T-helper 1 cell treated with Interleukin-12 subunit alpha and Interleukin-12 subunit beta and Interleukin-4 antibody, amounts not matched to agents 30 μg/mL and 1 μg/mL, for 36 hours (primary cell): ENCODE data around the gene SEMA3C.

Source experiments
- H3K27ac Mint-ChIP-seq: one replicate; pipeline ENCODE4 v1.8.0; 2021; ENCODE audit warnings: mild to moderate bottlenecking, mixed read lengths
- H3K27me3 Mint-ChIP-seq: one replicate; pipeline ENCODE4 v1.8.0; 2021; ENCODE audit warnings: low read depth, mixed read lengths
- H3K36me3 Mint-ChIP-seq: one replicate; pipeline ENCODE4 v1.8.0; 2021; ENCODE audit warnings: low read depth, mixed read lengths
- H3K4me1 Mint-ChIP-seq: one replicate; pipeline ENCODE4 v1.8.0; 2021; ENCODE audit warnings: low read depth, mixed read lengths
- H3K4me3 Mint-ChIP-seq: one replicate; pipeline ENCODE4 v1.8.0; 2021; ENCODE audit warnings: mild to moderate bottlenecking, moderate library complexity, mixed read lengths
- H3K9me3 Mint-ChIP-seq: one replicate; pipeline ENCODE4 v1.8.0; 2021; ENCODE audit warnings: mixed read lengths

Gene SEMA3C

DNA sequence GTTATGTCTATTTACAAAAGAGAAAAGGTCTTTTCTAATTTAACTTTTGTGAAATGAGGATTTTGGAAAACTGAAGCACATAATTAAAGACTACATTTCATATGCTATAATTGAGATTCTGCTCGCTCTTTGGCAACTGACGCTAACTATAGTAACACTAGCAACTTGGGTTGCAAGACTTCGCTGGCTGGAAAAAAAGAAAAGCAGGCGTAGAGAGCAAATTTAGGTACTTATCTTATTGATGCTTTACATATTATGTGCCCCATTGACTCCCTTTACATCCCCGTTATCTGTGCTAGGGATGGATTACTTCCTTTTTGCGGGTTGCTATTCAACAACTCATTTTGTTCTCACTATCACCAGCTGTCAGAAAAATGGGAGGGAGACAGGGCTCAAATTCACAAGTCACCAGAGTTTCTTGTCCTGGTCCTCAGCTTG, 10.5 kb downstream of the SEMA3C start:
- no peaks in the 10 kb centered on the region for H3K9me3 Mint-ChIP-seq
- H3K27ac Mint-ChIP-seq = no peak overlapping the region
- no peaks in the 10 kb centered on the region for H3K27me3 Mint-ChIP-seq
- H3K4me1 Mint-ChIP-seq = no peaks in the 10 kb centered on the region
- no peaks in the 10 kb centered on the region for H3K36me3 Mint-ChIP-seq
- no peak overlapping the region for H3K4me3 Mint-ChIP-seq

DNA sequence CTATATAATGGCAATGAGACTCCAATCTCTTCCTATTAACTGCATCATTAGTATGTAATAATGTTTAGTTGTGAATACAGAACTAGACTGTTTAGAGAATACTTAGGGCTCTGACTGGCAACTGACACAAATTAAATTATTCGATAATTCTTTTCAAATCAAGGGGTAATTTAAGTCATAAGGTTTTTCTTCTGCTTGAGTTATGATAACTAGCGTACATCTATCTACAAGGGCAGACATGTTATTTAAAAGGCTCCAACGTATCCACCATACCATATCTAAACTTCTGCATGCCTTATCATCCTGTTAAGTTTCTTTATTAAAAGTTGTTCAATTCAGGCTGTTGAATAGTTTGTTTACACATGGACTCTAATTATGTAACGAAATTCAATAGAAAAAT, 11.2 kb downstream of the SEMA3C start:
- Mint-ChIP-seq H3K36me3 (no peaks in the 10 kb centered on the region), H3K9me3 (no peaks in the 10 kb centered on the region), H3K4me3 (no peak overlapping the region), H3K27ac (no peak overlapping the region), H3K27me3 (no peaks in the 10 kb centered on the region), H3K4me1 (no peaks in the 10 kb centered on the region)

DNA sequence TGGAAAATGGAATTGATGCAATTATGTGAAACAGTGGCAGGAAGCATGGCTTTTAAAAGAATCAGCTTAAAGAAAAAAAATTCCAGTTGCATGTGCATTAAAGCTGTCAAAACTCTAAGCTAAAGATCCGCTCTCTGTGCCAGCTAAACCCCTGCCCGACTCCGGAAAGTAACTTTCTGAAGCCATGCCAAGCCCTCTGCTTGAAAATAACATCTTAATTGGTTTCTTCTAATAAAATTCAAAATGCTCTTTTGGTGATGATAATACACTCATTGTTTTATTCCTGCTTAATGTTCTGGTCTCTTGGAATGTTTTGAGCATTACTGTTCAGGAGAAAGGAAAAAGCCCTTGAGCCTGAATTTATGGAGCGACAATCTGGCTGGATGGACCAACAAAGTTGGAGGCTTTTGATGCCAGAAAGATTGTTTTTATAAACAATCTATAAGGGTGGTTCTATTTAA, 11.7 kb downstream of the SEMA3C start:
- Mint-ChIP-seq H3K27ac (no peak overlapping the region), H3K4me3 (no peak overlapping the region), H3K36me3 (no peaks in the 10 kb centered on the region), H3K27me3 (no peaks in the 10 kb centered on the region), H3K9me3 (no peaks in the 10 kb centered on the region), H3K4me1 (no peaks in the 10 kb centered on the region)

DNA sequence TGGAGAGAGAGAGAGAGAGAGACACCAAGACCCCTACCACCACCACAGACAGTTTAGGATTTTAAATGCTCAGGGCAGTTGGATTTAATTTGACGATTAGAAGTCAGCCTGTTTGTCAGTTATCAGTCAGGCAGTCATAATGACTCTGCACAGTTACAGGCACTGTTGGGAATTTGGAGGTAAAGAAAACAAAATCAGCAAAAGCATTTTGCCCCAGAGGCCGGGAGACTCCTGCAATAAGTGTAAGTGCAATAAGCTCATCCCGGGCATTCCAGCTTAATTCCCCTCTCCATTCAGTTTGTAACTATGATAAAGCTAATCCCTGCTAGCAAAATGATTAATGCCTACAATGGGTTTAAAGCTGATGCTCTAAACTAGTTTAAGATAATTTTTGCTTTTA, 13.5 kb downstream of the SEMA3C start:
- no peaks in the 10 kb centered on the region for H3K4me1 Mint-ChIP-seq
- no peaks in the 10 kb centered on the region for H3K9me3 Mint-ChIP-seq
- no peak overlapping the region for H3K4me3 Mint-ChIP-seq
- no peaks in the 10 kb centered on the region for H3K36me3 Mint-ChIP-seq
- no peaks in the 10 kb centered on the region for H3K27me3 Mint-ChIP-seq
- no peak overlapping the region for H3K27ac Mint-ChIP-seq

- no peaks in the 10 kb centered on the region for H3K27me3 Mint-ChIP-seq
- H3K4me1 Mint-ChIP-seq = no peaks in the 10 kb centered on the region
- no peak overlapping the region for H3K4me3 Mint-ChIP-seq
- H3K36me3 Mint-ChIP-seq = no peaks in the 10 kb centered on the region
- no peaks in the 10 kb centered on the region for H3K9me3 Mint-ChIP-seq
- H3K27ac Mint-ChIP-seq = no peak overlapping the region
These were observed 16.0 kb downstream of the SEMA3C start for GRCh38 chr7:80902716-80903308.

- H3K27ac Mint-ChIP-seq = no peak overlapping the region
- H3K36me3 Mint-ChIP-seq = no peaks in the 10 kb centered on the region
- H3K27me3 Mint-ChIP-seq = no peaks in the 10 kb centered on the region
- H3K4me3 Mint-ChIP-seq = no peak overlapping the region
- no peaks in the 10 kb centered on the region for H3K4me1 Mint-ChIP-seq
- H3K9me3 Mint-ChIP-seq = no peaks in the 10 kb centered on the region
These were observed 16.8 kb downstream of the SEMA3C start for GRCh38 chr7:80902019-80902418.

GRCh38 chr7:80900583-80901576, 18.0 kb downstream of the SEMA3C start:
- Mint-ChIP-seq H3K4me3 (no peak overlapping the region), H3K27ac (no peak overlapping the region), H3K9me3 (no peaks in the 10 kb centered on the region), H3K4me1 (no peaks in the 10 kb centered on the region), H3K27me3 (no peaks in the 10 kb centered on the region), H3K36me3 (no peaks in the 10 kb centered on the region)

DNA sequence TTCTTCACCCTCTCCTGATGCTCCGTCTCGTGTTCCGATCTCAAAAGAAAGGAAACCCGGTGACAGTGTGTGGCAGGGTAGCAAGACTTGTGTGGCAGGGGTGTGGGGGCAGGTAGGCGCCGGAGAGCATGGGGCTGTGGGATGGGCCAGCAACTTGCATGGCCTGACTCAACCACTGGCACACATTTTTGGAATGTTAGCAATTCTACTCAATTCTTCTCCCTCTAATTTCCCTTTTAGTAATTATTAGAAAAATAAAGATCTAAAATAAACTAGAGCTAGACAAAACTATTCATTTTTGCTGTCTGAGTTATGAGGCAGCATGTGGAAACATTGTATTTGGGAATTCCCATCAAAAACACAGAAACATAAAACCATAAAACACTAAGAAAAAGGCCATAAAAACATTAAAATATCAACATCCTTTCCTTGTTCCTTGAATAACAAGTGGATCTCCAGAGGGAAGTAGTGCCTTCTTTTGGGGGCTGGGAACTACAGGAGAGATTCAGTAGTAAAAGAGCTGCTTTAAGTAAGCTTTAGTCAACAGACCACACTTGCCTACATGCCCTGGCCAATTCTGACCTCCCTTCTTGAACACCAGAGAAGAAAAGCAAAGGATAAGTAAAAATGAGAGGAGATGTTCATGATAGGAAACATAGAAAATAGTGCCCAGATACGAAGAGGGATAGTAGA, 21.8 kb downstream of the SEMA3C start:
- no peaks in the 10 kb centered on the region for H3K27me3 Mint-ChIP-seq
- no peaks in the 10 kb centered on the region for H3K4me1 Mint-ChIP-seq
- no peaks in the 10 kb centered on the region for H3K9me3 Mint-ChIP-seq
- no peaks in the 10 kb centered on the region for H3K36me3 Mint-ChIP-seq
- no peak overlapping the region for H3K27ac Mint-ChIP-seq
- H3K4me3 Mint-ChIP-seq = no peak overlapping the region

GRCh38 chr7:80895056-80895455, 23.8 kb downstream of the SEMA3C start:
- Mint-ChIP-seq H3K4me3 (no peak overlapping the region), H3K9me3 (no peaks in the 10 kb centered on the region), H3K27me3 (no peaks in the 10 kb centered on the region), H3K27ac (no peak overlapping the region), H3K36me3 (no peaks in the 10 kb centered on the region), H3K4me1 (no peaks in the 10 kb centered on the region)

DNA sequence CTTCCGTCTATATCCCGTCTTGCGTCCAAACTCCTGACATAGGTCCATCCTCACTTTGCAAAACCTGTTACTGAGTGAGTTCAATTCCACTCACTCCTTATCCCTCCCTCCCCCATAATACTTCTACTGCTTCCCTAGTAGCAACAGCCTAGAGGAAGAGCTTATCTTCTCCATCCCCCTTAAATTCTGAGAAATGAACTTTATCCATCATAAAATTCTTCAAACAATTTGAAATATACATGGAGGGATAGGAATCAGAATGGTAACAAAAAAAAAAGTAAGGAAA, 27.6 kb downstream of the SEMA3C start:
- Mint-ChIP-seq H3K4me1 (no peaks in the 10 kb centered on the region), H3K4me3 (no peak overlapping the region), H3K36me3 (no peaks in the 10 kb centered on the region), H3K27ac (no peak overlapping the region), H3K9me3 (no peaks in the 10 kb centered on the region), H3K27me3 (no peaks in the 10 kb centered on the region)

DNA sequence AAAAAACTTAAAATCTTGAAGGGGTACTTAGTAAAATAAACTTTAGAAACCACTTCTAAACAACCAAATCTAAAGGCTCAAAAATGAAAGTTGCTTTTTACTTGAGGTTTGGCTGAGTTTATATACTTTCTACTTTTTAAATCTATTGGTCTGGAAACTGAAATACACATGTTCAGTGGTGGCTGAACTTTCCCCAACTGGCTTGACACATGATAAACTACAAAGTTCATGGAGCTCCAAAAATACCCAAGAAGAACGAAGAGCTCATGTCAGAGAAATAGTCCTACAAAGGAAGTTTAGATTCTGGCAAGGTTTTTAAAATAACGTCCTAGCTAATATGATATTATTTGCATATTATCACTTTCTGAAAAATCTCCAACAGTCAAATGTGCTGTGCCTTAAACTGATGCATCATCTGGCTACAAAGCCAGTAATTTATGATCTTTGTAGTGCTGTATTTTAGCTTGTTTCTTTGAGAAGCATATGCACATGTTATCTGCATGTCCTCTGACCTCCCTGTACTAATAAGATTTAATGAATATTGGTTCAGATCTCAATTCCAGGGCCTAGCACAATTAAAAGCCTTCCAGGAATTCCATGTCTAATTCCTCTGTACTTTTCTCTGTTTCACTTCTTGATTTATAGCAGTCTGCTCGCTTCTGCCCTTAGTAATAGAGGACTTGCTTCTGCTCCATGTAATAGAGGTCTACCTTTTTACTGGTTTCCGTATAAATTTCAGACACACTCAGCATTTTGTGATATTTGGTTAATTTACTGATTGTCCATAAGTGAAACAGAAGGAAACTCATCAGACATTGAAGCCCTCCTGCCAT, 28.2 kb downstream of the SEMA3C start:
- Mint-ChIP-seq H3K4me3 (no peak overlapping the region), H3K36me3 (no peaks in the 10 kb centered on the region), H3K27ac (no peak overlapping the region), H3K9me3 (no peaks in the 10 kb centered on the region), H3K4me1 (no peaks in the 10 kb centered on the region), H3K27me3 (no peaks in the 10 kb centered on the region)

DNA sequence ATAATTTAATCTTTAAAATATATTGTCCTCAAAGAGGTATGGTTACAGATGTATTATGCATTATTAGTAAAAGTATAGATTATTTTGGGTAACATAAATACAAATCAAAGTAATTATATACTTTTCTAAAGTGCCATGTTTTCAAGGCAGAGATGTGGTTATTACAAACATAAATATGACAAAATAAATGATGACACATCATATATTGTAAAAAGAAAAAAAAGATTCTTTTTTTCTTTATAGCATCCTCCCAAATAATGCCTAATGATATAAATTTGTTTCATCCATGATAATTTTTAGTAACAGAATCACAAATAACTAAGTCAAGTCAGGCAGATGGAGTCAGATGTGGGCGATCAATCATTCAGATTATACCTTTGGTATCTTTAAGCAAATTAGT, 29.3 kb downstream of the SEMA3C start:
- H3K9me3 Mint-ChIP-seq = no peaks in the 10 kb centered on the region
- H3K27ac Mint-ChIP-seq = no peak overlapping the region
- H3K27me3 Mint-ChIP-seq = no peaks in the 10 kb centered on the region
- H3K4me3 Mint-ChIP-seq = no peak overlapping the region
- no peaks in the 10 kb centered on the region for H3K36me3 Mint-ChIP-seq
- no peaks in the 10 kb centered on the region for H3K4me1 Mint-ChIP-seq

GRCh38 chr7:80885757-80886156, 33.1 kb downstream of the SEMA3C start:
- H3K27me3 Mint-ChIP-seq = no peaks in the 10 kb centered on the region
- H3K4me3 Mint-ChIP-seq = no peak overlapping the region
- no peaks in the 10 kb centered on the region for H3K9me3 Mint-ChIP-seq
- H3K27ac Mint-ChIP-seq = no peak overlapping the region
- no peaks in the 10 kb centered on the region for H3K36me3 Mint-ChIP-seq
- H3K4me1 Mint-ChIP-seq = no peaks in the 10 kb centered on the region

GRCh38 chr7:80884511-80885195, 34.2 kb downstream of the SEMA3C start:
- no peak overlapping the region for H3K4me3 Mint-ChIP-seq
- no peaks in the 10 kb centered on the region for H3K9me3 Mint-ChIP-seq
- no peak overlapping the region for H3K27ac Mint-ChIP-seq
- H3K4me1 Mint-ChIP-seq = no peaks in the 10 kb centered on the region
- H3K27me3 Mint-ChIP-seq = no peaks in the 10 kb centered on the region
- H3K36me3 Mint-ChIP-seq = no peaks in the 10 kb centered on the region
